Stimulated activated CD4-positive, alpha-beta T cell treated with anti-CD3 and anti-CD28 coated beads, Interleukin-15, amount 100 ng/mL, for 24 hours (primary cell): ENCODE measurements around the gene NTRK3.

Experiments used
- DNase-seq: peaks from one replicate; pipeline ENCODE4 v3.0.0-alpha.2; 2020

Gene NTRK3

DNA sequence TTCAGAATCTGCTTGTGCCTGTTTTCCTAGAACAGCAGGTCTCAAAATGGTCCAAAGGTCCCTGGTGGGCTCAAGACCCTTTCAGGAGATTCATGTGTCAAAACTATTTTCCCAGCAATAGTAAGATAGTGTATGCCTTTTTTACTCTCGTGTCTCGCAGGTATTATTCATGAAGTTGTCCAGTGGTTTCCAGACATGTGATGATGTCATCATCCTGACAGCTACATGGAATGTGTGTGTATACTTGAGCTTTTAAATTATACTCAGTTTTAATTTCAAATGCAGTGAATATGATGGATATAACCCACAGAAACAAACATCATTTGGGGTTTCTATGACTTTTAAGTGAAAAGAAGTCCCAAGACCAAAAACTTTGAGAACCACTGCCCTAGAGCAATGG is 288.6 kb downstream of the NTRK3 start:
- no peak for DNase-seq

DNA sequence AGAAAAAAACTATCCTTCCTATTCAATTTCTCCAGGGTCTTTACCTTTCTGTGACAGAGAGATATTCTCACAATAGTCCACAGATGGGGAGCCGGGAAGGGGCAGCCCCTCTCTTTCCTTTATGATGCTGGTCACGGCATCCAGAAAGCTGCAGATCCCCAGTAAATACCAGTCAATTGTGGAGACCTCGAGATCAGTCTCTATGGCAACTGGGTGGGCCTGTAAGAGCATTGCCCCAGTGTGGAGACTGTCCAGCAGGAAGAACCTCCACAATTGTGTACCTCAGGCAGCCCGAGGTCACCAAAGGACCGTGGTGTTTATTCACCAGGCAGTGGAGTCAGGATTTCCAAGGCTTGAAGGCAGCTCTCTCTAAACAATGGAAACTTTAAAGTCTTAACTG is 291.2 kb downstream of the NTRK3 start:
- no peak for DNase-seq

DNA sequence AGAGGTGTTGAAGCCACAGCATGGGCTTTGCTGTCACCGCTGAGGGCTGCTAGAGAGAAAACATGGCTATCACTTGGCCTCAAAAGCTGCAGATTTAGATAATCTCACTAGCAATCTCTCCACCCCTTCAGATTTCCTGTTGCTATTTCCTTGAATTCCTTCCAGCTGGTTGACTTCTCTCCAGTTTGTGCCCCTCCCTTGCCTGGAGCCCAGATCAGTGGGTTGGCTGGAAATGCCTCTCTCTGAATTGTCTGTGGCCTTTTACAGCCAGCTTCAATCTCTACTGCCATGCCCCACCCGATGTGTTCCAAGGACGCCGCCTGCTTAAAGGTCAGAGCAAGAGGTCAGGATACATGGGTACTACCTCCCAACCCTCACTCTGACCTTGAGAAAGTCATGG is 294.1 kb downstream of the NTRK3 start:
- DNase-seq: no peak

DNA sequence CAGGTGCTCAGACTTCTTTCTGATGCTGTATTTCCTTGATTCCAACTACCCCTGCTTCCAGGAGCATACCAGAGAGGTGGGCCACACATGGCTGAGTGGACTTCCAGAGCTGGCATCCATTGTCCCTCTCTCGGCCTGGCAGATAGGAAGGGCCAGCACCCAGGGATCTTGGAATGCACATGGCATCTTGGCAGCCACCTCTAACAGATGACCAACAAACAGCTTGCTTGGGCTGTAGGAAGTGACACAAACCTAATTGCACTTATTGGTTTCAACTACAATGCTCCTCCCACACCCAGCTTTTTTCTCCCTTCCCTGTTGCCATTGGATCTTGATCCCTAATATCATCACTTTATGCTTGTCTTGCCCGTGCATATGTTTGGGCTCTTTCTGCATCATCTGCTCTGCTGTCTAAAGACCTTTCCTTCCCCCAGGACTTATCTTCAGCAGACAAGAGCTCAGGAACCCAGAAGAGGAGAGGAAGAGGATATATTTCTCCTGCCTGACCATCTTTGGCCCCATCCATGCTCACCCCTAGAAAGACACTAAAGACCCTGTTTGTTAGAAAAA is 294.6 kb downstream of the NTRK3 start:
- no peak for DNase-seq

DNA sequence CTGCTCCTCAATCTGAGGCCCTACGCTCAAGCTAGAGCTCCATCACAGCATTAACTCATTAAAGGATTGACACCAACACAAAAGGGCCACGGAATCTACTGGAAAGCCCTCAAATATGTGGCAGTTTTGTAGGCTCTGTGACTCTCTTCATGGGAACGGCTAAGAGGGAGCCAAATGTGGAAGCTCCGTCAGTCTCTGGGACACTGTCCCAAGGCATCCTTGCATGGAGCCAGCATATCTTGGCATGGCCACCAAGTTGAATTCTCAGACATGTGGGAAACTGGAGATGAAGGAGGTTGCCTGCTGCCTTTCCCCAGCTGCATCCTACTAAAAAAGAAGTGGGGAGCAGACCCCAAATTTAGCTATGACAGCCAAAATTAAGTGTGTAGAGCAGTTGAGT is 296.9 kb downstream of the NTRK3 start:
- no peak for DNase-seq

DNA sequence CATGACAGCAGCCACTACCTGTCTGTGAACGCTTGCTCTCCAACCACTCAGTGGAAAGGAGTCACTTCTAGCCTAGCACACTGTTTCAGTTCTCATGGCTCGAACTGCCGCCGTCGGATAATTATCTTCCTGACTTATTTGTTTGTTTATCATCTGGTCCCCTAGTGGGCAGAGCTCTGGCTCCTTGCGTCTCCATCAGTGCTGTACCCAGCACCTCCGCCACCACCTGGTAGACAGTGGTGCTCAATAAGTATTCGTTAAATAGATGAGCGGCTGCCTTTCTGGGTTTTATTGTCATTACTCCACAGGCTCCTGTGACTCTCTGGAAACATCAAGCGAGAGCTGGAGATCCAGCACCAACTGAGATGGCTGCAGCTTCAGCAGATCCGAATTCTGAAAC is 297.5 kb downstream of the NTRK3 start:
- DNase-seq: no peak

GRCh38 chr15:87955284-87955909 is 301.1 kb downstream of the NTRK3 start:
- DNase-seq: no peak

DNA sequence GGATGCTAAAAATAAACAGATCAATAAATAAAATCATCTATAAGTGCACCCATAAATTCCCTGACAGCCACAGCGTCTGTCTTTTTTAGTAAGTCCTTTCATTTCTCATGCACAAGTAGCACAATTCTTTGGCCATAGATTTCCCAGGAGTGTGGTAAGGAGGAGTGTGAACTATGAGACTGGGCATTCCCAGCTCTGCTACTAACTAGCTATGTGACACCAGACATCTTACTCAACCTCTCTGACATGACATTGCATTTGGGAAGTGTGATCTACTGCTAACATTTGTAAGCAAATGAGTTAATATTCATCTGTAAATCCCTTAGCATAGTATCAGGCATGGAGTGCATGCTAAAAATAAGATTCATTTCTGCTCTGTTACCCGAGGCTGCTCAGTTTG is 301.7 kb downstream of the NTRK3 start:
- no peak for DNase-seq

- DNase-seq: no peak
These were observed 303.7 kb downstream of the NTRK3 start for GRCh38 chr15:87952736-87953287.

GRCh38 chr15:87949575-87950223 is 306.8 kb downstream of the NTRK3 start:
- no peak for DNase-seq

- DNase-seq: no peak
These were observed 307.4 kb downstream of the NTRK3 start for GRCh38 chr15:87949151-87949574.

GRCh38 chr15:87947560-87947959 is 309.0 kb downstream of the NTRK3 start:
- DNase-seq: no peak

GRCh38 chr15:87945246-87945645 is 311.3 kb downstream of the NTRK3 start:
- DNase-seq: no peak

DNA sequence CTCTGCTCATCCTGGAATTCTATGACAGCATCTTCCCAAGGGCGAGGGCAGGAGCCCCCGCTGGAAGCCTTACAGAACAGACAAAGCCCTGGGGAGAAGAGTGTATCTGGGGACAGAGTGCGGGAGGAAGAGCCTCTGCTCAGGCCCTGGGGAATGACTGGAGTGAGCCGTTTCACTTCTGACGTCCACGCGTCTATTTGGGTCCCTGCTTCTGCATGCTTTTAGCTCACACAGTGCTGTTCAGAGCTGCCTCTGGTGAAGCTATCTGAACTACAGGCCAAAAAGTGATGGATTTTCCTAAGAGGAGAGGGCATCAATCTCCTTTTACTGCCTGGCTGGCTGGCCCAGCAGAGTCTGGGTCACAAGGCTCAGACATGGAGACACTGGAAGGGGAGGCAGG is 311.8 kb downstream of the NTRK3 start:
- DNase-seq: no peak

DNA sequence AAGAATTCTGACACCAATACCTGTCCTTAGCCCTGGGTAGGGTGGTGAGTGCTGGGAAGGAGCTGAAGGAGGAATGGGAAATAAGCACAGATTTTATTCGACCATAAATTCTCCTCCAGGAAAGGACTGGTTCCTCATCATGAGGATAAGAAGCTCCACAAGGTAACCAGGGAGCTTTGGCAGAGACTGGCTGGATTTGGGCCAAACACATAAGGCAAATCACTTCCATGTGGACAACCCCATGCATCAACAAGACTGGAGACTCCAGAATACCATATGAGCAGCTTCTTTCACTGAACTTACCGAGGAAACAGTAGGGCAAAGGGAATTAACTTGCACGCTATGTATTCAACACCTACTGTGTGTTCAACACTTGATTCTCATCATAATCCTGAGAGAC is 312.5 kb downstream of the NTRK3 start:
- no peak for DNase-seq

GRCh38 chr15:87943626-87944025 is 312.9 kb downstream of the NTRK3 start:
- no peak for DNase-seq

GRCh38 chr15:87942316-87942715 is 314.2 kb downstream of the NTRK3 start:
- DNase-seq: no peak

DNA sequence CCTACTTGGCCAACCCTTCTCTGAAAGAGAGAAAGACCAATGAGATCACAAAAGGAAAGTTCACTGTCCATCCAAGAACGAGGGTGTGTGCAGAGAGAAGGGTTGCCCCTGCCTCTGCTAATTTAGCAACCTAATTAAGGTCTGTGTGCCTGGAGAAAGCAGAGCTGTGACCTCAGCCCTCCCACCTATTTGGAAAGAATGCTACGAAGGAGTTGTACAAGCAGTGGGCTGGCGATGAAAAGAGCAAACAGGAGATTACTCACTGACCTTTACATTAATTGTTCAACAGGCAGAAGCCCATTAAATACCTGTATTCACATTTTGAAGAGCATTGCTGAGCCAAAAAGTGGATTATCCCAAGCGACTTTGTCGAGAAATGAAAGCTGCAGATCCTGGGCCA is 314.9 kb downstream of the NTRK3 start:
- no peak for DNase-seq

GRCh38 chr15:87940768-87941167 is 315.8 kb downstream of the NTRK3 start:
- DNase-seq: no peak

DNA sequence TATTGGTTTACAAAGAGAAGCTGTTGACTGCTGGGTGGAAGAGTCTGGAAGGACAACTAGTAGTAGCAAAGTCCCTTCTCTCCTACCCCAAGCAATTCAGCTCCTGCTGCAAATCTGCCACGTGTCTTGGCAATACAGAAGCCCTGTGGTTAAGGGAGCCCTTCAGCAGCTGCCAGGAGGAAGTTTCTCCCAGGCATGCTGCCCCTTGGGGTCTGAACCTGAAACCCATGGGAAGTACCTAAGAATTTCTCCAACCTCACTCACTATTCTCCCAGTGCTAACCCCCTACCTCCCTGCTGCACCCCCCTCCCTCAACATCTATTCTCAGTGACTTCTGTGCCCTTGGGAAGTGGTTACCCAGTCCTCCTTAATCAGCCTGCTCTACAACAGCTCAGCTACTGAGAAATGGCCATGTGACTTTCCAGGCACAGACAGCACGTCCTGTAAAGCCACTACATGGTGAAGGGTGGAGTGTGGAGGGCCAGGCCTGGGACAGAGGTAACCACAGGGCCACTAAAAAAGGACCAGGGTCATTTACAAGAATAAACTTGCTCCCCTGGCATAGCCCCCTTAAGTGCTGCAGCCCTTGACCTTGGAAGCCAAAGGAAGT is 316.6 kb downstream of the NTRK3 start:
- no peak for DNase-seq

- DNase-seq: no peak
These were observed 318.5 kb downstream of the NTRK3 start for GRCh38 chr15:87938031-87938430.

DNA sequence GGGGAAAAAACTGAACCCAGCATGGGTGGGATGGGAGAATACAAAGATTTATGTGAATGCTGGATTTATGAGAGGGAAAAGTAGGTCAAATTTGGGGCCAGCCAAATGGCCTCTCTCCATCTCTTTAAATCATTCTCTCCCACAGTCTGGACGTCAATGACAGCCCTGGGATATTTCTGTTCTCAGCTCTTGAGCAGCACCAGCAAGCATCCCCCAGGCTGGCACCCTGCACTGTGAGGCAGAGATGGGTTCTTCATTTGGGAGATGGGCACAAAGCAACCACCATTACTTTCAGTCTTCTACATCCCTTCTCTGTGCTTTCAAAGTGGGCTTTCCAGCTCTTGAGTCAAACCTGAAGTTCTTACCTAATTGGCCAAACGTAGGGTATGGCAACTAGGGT is 321.0 kb downstream of the NTRK3 start:
- DNase-seq: no peak

- DNase-seq: no peak
These were observed 325.0 kb downstream of the NTRK3 start for GRCh38 chr15:87931584-87931983.

DNA sequence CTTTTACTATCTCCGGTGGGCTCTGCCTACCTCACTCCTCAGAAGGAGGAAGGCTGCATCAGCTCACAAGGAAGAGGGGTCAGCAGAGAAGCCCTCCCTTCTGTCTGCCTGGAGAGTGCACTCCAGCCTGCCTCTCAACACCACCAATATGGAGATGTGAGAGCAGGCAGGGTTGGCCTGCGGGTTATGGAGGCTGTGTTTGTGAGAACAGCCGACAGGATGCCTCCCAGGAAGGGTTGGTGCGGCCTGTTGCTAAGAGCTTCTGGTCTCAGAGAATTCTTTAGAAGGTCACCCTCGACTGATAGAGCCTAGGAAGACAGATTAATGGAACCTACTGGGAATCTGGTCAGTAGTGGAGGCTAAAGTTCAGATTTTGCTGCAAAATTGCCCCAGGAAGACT is 326.1 kb downstream of the NTRK3 start:
- DNase-seq: no peak
